ENCODE results near the gene MED16. TPM values are rescaled to one million over a fixed set of nuclear protein-coding genes. Genes with fewer than 3 reads are reported as not detected.
A peak's percentile ranks its signal among the peaks of the same experiment; 100 is the strongest.

The MED16 gene
- total and polyA plus RNA-seq, 7 experiments from 2014 or later: 47.5 to 142 (median 67.6) TPM

GRCh38 chr19:919199-920050 lies 26.4 kb upstream of the MED16 start:
- Mint-ChIP-seq H3K27ac (peak overlapping the region in 1 of 9 donors; percentile 23), H3K4me1 (peaks cover 10 to 30% (median 23%) of the 10 kb centered on the region in 7 donors), H3K9me3 (peaks cover 0 to 2% (median 0%) of the 10 kb centered on the region in 11 donors), H3K36me3 (no peaks in the 10 kb centered on the region), H3K4me3 (peak overlapping the region; percentile 32 to 91 (median 68)), H3K27me3 (peaks cover 0 to 5% (median 0%) of the 10 kb centered on the region in 5 donors)
- Histone ChIP-seq H3K36me3 (ENCODE audit: control insufficient read depth in 2 of 3, insufficient read depth in 3 of 3, low read length in 3 of 3) (no peaks in the 10 kb centered on the region), H3K27ac (ENCODE audit: low read depth, low read length) (peak overlapping the region; percentile 55), H3K4me1 (ENCODE audit: control insufficient read depth in 2 of 2, insufficient read depth in 2 of 2, low read length in 2 of 2) (peaks cover 9 to 11% of the 10 kb centered on the region in 2 donors), H3K9me3 (ENCODE audit: control insufficient read depth in 2 of 3, low read length in 3 of 3) (no peaks in the 10 kb centered on the region), H3K4me3 (ENCODE audit: low read length) (peak overlapping the region; percentile 21), H3K27me3 (ENCODE audit: control insufficient read depth in 2 of 2, insufficient read depth in 2 of 2, low read length in 2 of 2) (no peaks in the 10 kb centered on the region)
- ChIA-PET POLR2A (interaction anchor here (0.8 to 8.8 kb wide), 12 partner anchors 9 to 148 kb away, joined by 3 to 82 read pairs (median 5); partner anchors contain the start of genes ARHGAP45, CFD, MED16 and RNU6-9), CTCF (interaction anchor here (1.3 to 6.9 kb wide), 9 partner anchors 9 to 64 kb away, joined by 3 to 106 read pairs (median 5); partner anchors contain the start of genes MED16, RNU6-9 and WDR18)
- intact Hi-C loops (cut with micrococcal nuclease): loop anchor here (1.0 to 5.0 kb wide), 5 partner anchors 13 to 321 kb away; partner anchors contain the start of genes ATP5F1D (in 1 of the 2) and RNF126 (in 1 of the 2)
- DNase-seq (peak in 8 of 9 donors; percentile 41 to 63 (median 55)), ATAC-seq (peak; percentile 55)

GRCh38 chr19:918481-919198 lies 25.7 kb upstream of the MED16 start:
- Histone ChIP-seq H3K9me3 (ENCODE audit: control insufficient read depth in 2 of 3, low read length in 3 of 3) (no peaks in the 10 kb centered on the region), H3K27ac (ENCODE audit: low read depth, low read length) (peak overlapping the region; percentile 55), H3K27me3 (ENCODE audit: control insufficient read depth in 2 of 2, insufficient read depth in 2 of 2, low read length in 2 of 2) (no peaks in the 10 kb centered on the region), H3K36me3 (ENCODE audit: control insufficient read depth in 2 of 3, insufficient read depth in 3 of 3, low read length in 3 of 3) (no peaks in the 10 kb centered on the region), H3K4me1 (ENCODE audit: control insufficient read depth in 2 of 2, insufficient read depth in 2 of 2, low read length in 2 of 2) (peaks cover 13 to 15% of the 10 kb centered on the region in 2 donors), H3K4me3 (ENCODE audit: low read length) (peak overlapping the region; percentile 43)
- ChIA-PET POLR2A (interaction anchor here (1.0 to 8.8 kb wide), 5 partner anchors 11 to 60 kb away, joined by 4 to 82 read pairs (median 15); partner anchors contain the start of genes CFD, MED16 and RNU6-9), CTCF (interaction anchor here (1.4 to 6.9 kb wide), 5 partner anchors 25 to 64 kb away, joined by 3 to 106 read pairs (median 8); partner anchors contain the start of genes MED16, RNU6-9 and WDR18)
- no peak overlapping the region for H3K27ac Mint-ChIP-seq
- ATAC-seq (no peak), DNase-seq (peak in 2 of 9 donors; percentile 45 to 49)
- intact Hi-C loops (cut with micrococcal nuclease): no loop called here
- H3K4me1 Mint-ChIP-seq: peaks cover 10 to 30% (median 25%) of the 10 kb centered on the region in 7 donors
- H3K36me3 Mint-ChIP-seq: no peaks in the 10 kb centered on the region
- H3K27me3 Mint-ChIP-seq: peaks cover 0 to 5% (median 0%) of the 10 kb centered on the region in 5 donors
- peak overlapping the region in 9 of 10 donors; percentile 45 to 91 (median 69) for H3K4me3 Mint-ChIP-seq
- H3K9me3 Mint-ChIP-seq: peaks cover 0 to 2% (median 0%) of the 10 kb centered on the region in 11 donors

- peaks cover 0 to 5% (median 0%) of the 10 kb centered on the region in 5 donors for H3K27me3 Mint-ChIP-seq
- ChIA-PET CTCF (interaction anchor here (3.2 kb wide), 1 partner anchor 54 kb away, joined by 26 read pairs; no protein-coding TSS in a partner anchor), POLR2A (interaction anchor here (1.0 to 8.8 kb wide), 4 partner anchors 10 to 53 kb away, joined by 4 to 82 read pairs (median 23); partner anchors contain the start of genes MED16 and RNU6-9)
- H3K27ac Mint-ChIP-seq: peak overlapping the region in 5 of 9 donors; percentile 18 to 74 (median 61)
- H3K9me3 Mint-ChIP-seq: peaks cover 0 to 2% (median 0%) of the 10 kb centered on the region in 11 donors
- intact Hi-C loops (cut with micrococcal nuclease): no loop called here
- Histone ChIP-seq H3K4me3 (ENCODE audit: low read length) (peak overlapping the region; percentile 43), H3K27me3 (ENCODE audit: control insufficient read depth in 2 of 2, insufficient read depth in 2 of 2, low read length in 2 of 2) (no peaks in the 10 kb centered on the region), H3K9me3 (ENCODE audit: control insufficient read depth in 2 of 3, low read length in 3 of 3) (no peaks in the 10 kb centered on the region), H3K27ac (ENCODE audit: low read depth, low read length) (no peak overlapping the region), H3K4me1 (ENCODE audit: control insufficient read depth in 2 of 2, insufficient read depth in 2 of 2, low read length in 2 of 2) (peaks cover 17% of the 10 kb centered on the region in 2 donors), H3K36me3 (ENCODE audit: control insufficient read depth in 2 of 3, insufficient read depth in 3 of 3, low read length in 3 of 3) (peaks cover 0 to 4% (median 0%) of the 10 kb centered on the region in 3 experiments)
- ATAC-seq (no peak), DNase-seq (no peak)
- no peaks in the 10 kb centered on the region for H3K36me3 Mint-ChIP-seq
- peak overlapping the region; percentile 62 to 91 (median 83) for H3K4me3 Mint-ChIP-seq
- H3K4me1 Mint-ChIP-seq: peaks cover 10 to 32% (median 25%) of the 10 kb centered on the region in 7 donors
Measured at GRCh38 chr19:918152-918437, 25.1 kb upstream of the MED16 start.

- no peaks in the 10 kb centered on the region for H3K9me3 ChIP-seq (ENCODE audit: control insufficient read depth in 2 of 3, low read length in 3 of 3)
- Mint-ChIP-seq H3K27me3 (peaks cover 0 to 5% (median 0%) of the 10 kb centered on the region in 5 donors), H3K9me3 (peaks cover 0 to 2% (median 0%) of the 10 kb centered on the region in 11 donors), H3K36me3 (no peaks in the 10 kb centered on the region), H3K4me3 (peak within 1 kb of the TSS; percentile 62 to 91 (median 83)), H3K4me1 (peaks cover 10 to 32% (median 25%) of the 10 kb centered on the region in 7 donors), H3K27ac (peak within 1 kb of the TSS in 6 of 9 donors; percentile 18 to 83 (median 64))
- intact Hi-C loops (cut with micrococcal nuclease): loop anchor here in 1 of 2 donors (1.0 kb wide), 2 partner anchors 8 to 24 kb away; partner anchors contain the start of genes MED16 and RNU6-9
- ChIA-PET POLR2A (interaction anchor here (1.0 to 8.8 kb wide), 6 partner anchors 10 to 52 kb away, joined by 3 to 82 read pairs (median 20); partner anchors contain the start of genes MED16 and RNU6-9), CTCF (interaction anchor here (2.2 to 3.2 kb wide), 2 partner anchors 54 kb away, joined by 18 to 26 read pairs; no protein-coding TSS in a partner anchor)
- peak in 3 of 9 donors; percentile 36 to 55 (median 37) for DNase-seq
- no peaks in the 10 kb centered on the region for H3K27me3 ChIP-seq (ENCODE audit: control insufficient read depth in 2 of 2, insufficient read depth in 2 of 2, low read length in 2 of 2)
- H3K4me1 ChIP-seq (ENCODE audit: control insufficient read depth in 2 of 2, insufficient read depth in 2 of 2, low read length in 2 of 2): peaks cover 17% of the 10 kb centered on the region in 2 donors
- H3K36me3 ChIP-seq (ENCODE audit: control insufficient read depth in 2 of 3, insufficient read depth in 3 of 3, low read length in 3 of 3): peaks cover 0 to 7% (median 0%) of the 10 kb centered on the region in 3 experiments
- peak; percentile 4 for ATAC-seq
- peak within 1 kb of the TSS; percentile 43 for H3K4me3 ChIP-seq (ENCODE audit: low read length)
- peak within 1 kb of the TSS; percentile 63 for H3K27ac ChIP-seq (ENCODE audit: low read depth, low read length)
Measured at GRCh38 chr19:917323-918151, 24.6 kb upstream of the MED16 start, which contains the start of gene KISS1R. Gene KISS1R, plus strand, starts transcription at chr19:917333. Its CDS starts 170 bp downstream, at chr19:917503.

GRCh38 chr19:916645-917322 lies 23.8 kb upstream of the MED16 start:
- Mint-ChIP-seq H3K27ac (peak overlapping the region in 2 of 9 donors; percentile 21 to 83), H3K27me3 (peaks cover 0 to 5% (median 0%) of the 10 kb centered on the region in 5 donors), H3K4me3 (peak overlapping the region; percentile 42 to 91 (median 66)), H3K4me1 (peaks cover 10 to 29% (median 22%) of the 10 kb centered on the region in 7 donors), H3K9me3 (peaks cover 0 to 2% (median 0%) of the 10 kb centered on the region in 11 donors), H3K36me3 (no peaks in the 10 kb centered on the region)
- Histone ChIP-seq H3K4me3 (ENCODE audit: low read length) (no peak overlapping the region), H3K4me1 (ENCODE audit: control insufficient read depth in 2 of 2, insufficient read depth in 2 of 2, low read length in 2 of 2) (peaks cover 17% of the 10 kb centered on the region in 2 donors), H3K36me3 (ENCODE audit: control insufficient read depth in 2 of 3, insufficient read depth in 3 of 3, low read length in 3 of 3) (peaks cover 0 to 11% (median 0%) of the 10 kb centered on the region in 3 experiments), H3K9me3 (ENCODE audit: control insufficient read depth in 2 of 3, low read length in 3 of 3) (no peaks in the 10 kb centered on the region), H3K27me3 (ENCODE audit: control insufficient read depth in 2 of 2, insufficient read depth in 2 of 2, low read length in 2 of 2) (no peaks in the 10 kb centered on the region), H3K27ac (ENCODE audit: low read depth, low read length) (peak overlapping the region; percentile 63)
- intact Hi-C loops (cut with micrococcal nuclease): loop anchor here in 1 of 2 donors (1.0 kb wide), 2 partner anchors 7 to 23 kb away; partner anchors contain the start of genes MED16 and RNU6-9
- ChIA-PET POLR2A (interaction anchor here (1.0 to 8.8 kb wide), 3 partner anchors 21 to 52 kb away, joined by 3 to 82 read pairs (median 26); partner anchors contain the start of genes MED16 and RNU6-9), CTCF (interaction anchor here (1.4 to 2.2 kb wide), 2 partner anchors 53 to 67 kb away, joined by 3 to 18 read pairs; partner anchors contain the start of gene WDR18)
- ATAC-seq: no peak
- DNase-seq: peak in 1 of 9 donors; percentile 30

All from naive thymus-derived CD4-positive, alpha-beta T cell (primary cell).